ENCODE measurements around the gene LRRC37B.
"Not testable (repeated sequence)": the region's sequence is repeated elsewhere in the genome, so short reads cannot be mapped to it uniquely, and the experiment has no call there.

- TF ChIP-seq POLR2AphosphoS5, POLR2A, TAF1, SPI1 (IDR thresholded peaks at IDR 0.05; ENCODE audit: low read depth, low read length): not testable (repeated sequence)
These were observed 20.1 kb downstream of the LRRC37B start for GRCh38 chr17:32027271-32027670.
